IMR-90 (cell line): ENCODE data around the gene SYVN1. TPM values are rescaled to one million over a fixed set of nuclear protein-coding genes. Genes with fewer than 3 reads are reported as not detected.

Source experiments
- ATAC-seq: fragments of 200-7000 bp; cut with Tn5 transposase; 2 replicates; pipeline ENCODE4 v1.9.1; 2020; ENCODE audit warnings: low read depth, mild to moderate bottlenecking, moderate library complexity
- BruUV-seq: library from RNA; stranded (reverse); fragments of 400-500 nt; replicated peaks from 2 replicates; lab custom pipeline; 2021; lab: Mats Ljungman, UMichigan
- CTCF ChIA-PET: fragments of 300-600 bp; formaldehyde crosslinking; extraction: SDS; loops from one replicate; lab custom pipeline; 2021; ENCODE audit warnings: antibody characterized with exemption; lab: Yijun Ruan, JAX
- POLR2A ChIA-PET: fragments of 300-600 bp; sonication (Branson Sonifier 250); formaldehyde crosslinking; loops from one replicate; lab custom pipeline; 2022; ENCODE audit warnings: antibody characterized with exemption; ENCODE audit not compliant: unreplicated experiment; lab: Charles Lee
- DNase-seq: peaks from one replicate; pipeline ENCODE4 v3.0.0; 2013
- H2AFZ ChIP-seq: replicated peaks from 2 replicates; pipeline ENCODE3; 2013; ENCODE audit warnings: low read length, mild to moderate bottlenecking; ENCODE audit not compliant: poor library complexity
- H2AK5ac ChIP-seq: 2 replicates; pipeline ENCODE4 v1.6.1; 2013; ENCODE audit warnings: low read depth, low read length, inconsistent platforms
- H2AK9ac ChIP-seq: replicated peaks from 2 replicates; pipeline ENCODE3; 2013; ENCODE audit warnings: mild to moderate bottlenecking, low read depth, low read length, moderate library complexity; ENCODE audit not compliant: poor library complexity
- H2BK120ac ChIP-seq: 2 replicates; pipeline ENCODE4 v1.6.1; 2013; ENCODE audit warnings: low read depth, low read length, inconsistent platforms
- H2BK15ac ChIP-seq: 3 replicates; pipeline ENCODE4 v1.6.1; 2013; ENCODE audit warnings: low read depth, low read length, inconsistent platforms
- H2BK20ac ChIP-seq: 2 replicates; pipeline ENCODE4 v1.6.1; 2013; ENCODE audit warnings: low read depth, mild to moderate bottlenecking, inconsistent platforms, low read length, moderate library complexity
- H2BK5ac ChIP-seq: 2 replicates; pipeline ENCODE4 v1.6.1; 2013; ENCODE audit warnings: mild to moderate bottlenecking, low read depth, low read length, inconsistent platforms; ENCODE audit not compliant: poor library complexity, severe bottlenecking
- H3K14ac ChIP-seq: replicated peaks from 2 replicates; pipeline ENCODE4 v1.6.1; 2013; ENCODE audit warnings: low read depth, low read length, inconsistent platforms
- H3K18ac ChIP-seq: 2 replicates; pipeline ENCODE4 v1.6.1; 2013; ENCODE audit warnings: low read depth, low read length, control low read depth
- H3K23ac ChIP-seq: 2 replicates; pipeline ENCODE4 v1.6.1; 2013; ENCODE audit warnings: low read depth, low read length, inconsistent platforms
- H3K27ac ChIP-seq: 2 replicates; pipeline ENCODE4 v1.5.1; 2013; ENCODE audit warnings: mild to moderate bottlenecking, control low read depth, low read length; ENCODE audit not compliant: insufficient read depth
- H3K27me3 ChIP-seq: 2 replicates; pipeline ENCODE4 v1.6.1; 2013; ENCODE audit warnings: low read length; ENCODE audit not compliant: control insufficient read depth, insufficient read depth
- H3K36me3 ChIP-seq: 2 replicates; pipeline ENCODE4 v1.6.1; 2013; ENCODE audit warnings: low read length, mixed read lengths; ENCODE audit not compliant: control insufficient read depth, insufficient read depth
- H3K4ac ChIP-seq: 2 replicates; pipeline ENCODE4 v1.6.1; 2013; ENCODE audit warnings: low read depth, low read length, inconsistent platforms
- H3K4me1 ChIP-seq: 2 replicates; pipeline ENCODE4 v1.6.1; 2013; ENCODE audit warnings: low read length, mixed read lengths; ENCODE audit not compliant: control insufficient read depth, insufficient read depth
- H3K4me2 ChIP-seq: 2 replicates; pipeline ENCODE4 v1.6.1; 2013; ENCODE audit warnings: low read depth, mild to moderate bottlenecking, control low read depth, low read length, moderate library complexity
- H3K4me3 ChIP-seq: 2 replicates; pipeline ENCODE4 v1.5.1; 2013; ENCODE audit warnings: low read depth, mild to moderate bottlenecking, control low read depth, low read length, moderate library complexity; ENCODE audit not compliant: insufficient read depth
- H3K56ac ChIP-seq: 2 replicates; pipeline ENCODE4 v1.6.1; 2013; ENCODE audit warnings: low read length, inconsistent platforms; ENCODE audit not compliant: insufficient read depth; ENCODE audit errors: extremely low read depth
- H3K79me1 ChIP-seq, 2 experiments: 2 replicates each; pipeline ENCODE4 v1.6.1; 2013; ENCODE audit warnings: low read length in 2 of 2, inconsistent platforms in 1 of 2, low read depth in 1 of 2
- H3K9ac ChIP-seq: 2 replicates; pipeline ENCODE4 v1.6.1; 2013; ENCODE audit warnings: low read depth, low read length, control low read depth
- H3K9me1 ChIP-seq: 2 replicates; pipeline ENCODE4 v1.6.1; 2013; ENCODE audit warnings: low read length, inconsistent platforms; ENCODE audit not compliant: insufficient read depth
- H3K9me3 ChIP-seq: 2 replicates; pipeline ENCODE4 v1.6.1; 2013; ENCODE audit warnings: low read length; ENCODE audit not compliant: control insufficient read depth, insufficient read depth
- H4K20me1 ChIP-seq: 2 replicates; pipeline ENCODE4 v1.6.1; 2013; ENCODE audit warnings: low read length, inconsistent platforms; ENCODE audit not compliant: insufficient read depth
- H4K5ac ChIP-seq: 2 replicates; pipeline ENCODE4 v1.6.1; 2013; ENCODE audit warnings: mild to moderate bottlenecking, low read depth, low read length, control low read depth
- H4K8ac ChIP-seq, 2 experiments: 2 replicates each; pipeline ENCODE4 v1.6.1; 2013; ENCODE audit warnings: low read depth in 2 of 2, low read length in 2 of 2, control low read depth in 1 of 2, inconsistent platforms in 1 of 2
- H4K91ac ChIP-seq: 2 replicates; pipeline ENCODE4 v1.6.1; 2013; ENCODE audit warnings: low read depth, low read length, inconsistent platforms; ENCODE audit not compliant: insufficient read depth
- WGBS, 2 experiments: methylation state at CpG; one replicate each; pipeline versions ENCODE4 v1.1.5 to v1.1.7; 2013; ENCODE audit warnings: missing lambda C conversion rate in 2 of 2; ENCODE audit not compliant: insufficient read length in 1 of 2; ENCODE audit errors: extremely low coverage in 2 of 2; 5-methylcytosine and 5-hydroxymethylcytosine counted together
- dilution Hi-C: fragments of 300-500 bp; cut with HindIII; formaldehyde crosslinking; loops from one replicate; pipeline ENCODE4 v1.14.3; 2018; ENCODE audit warnings: low sequenced_read_pairs; ENCODE audit not compliant: unreplicated experiment
- in situ Hi-C: fragments of 300-500 bp; cut with MboI; formaldehyde crosslinking; loops from 3 replicates; pipeline ENCODE4 v1.14.3; 2019; ENCODE audit warnings: low sequenced_read_pairs, inconsistent platforms, mixed read lengths
- intact Hi-C: fragments of 100-400 bp; cut with micrococcal nuclease; formaldehyde crosslinking; loops from 2 replicates; pipeline ENCODE4 v1.10.0; 2022
- polyA plus RNA-seq, 3 experiments: library from polyadenylated mRNA; depleted of rRNA; stranded (reverse); fragments of >200 nt; gene quantifications; 2 replicates each; pipeline ENCODE4 v1.2.3, GENCODE V29; 2012; ENCODE audit warnings: low replicate concordance in 1 of 3
- total RNA-seq: library from RNA; depleted of rRNA; stranded (reverse); fragments of >200 nt; gene quantifications from 2 replicates; pipeline ENCODE4 v1.2.3, GENCODE V29; 2012
- TF ChIP-seq, protein P1 (sequence below): fragments of 150-350 bp; IDR thresholded peaks from 2 replicates; pipeline ENCODE4 v1.6.1; 2017; ENCODE audit warnings: mild to moderate bottlenecking, antibody characterized with exemption, low read length, low read depth

The SYVN1 gene
- total and polyA plus RNA-seq, 2 of the 4 experiments (the other 2 are of a cell fraction) = 9.5 to 52.9 TPM

DNA sequence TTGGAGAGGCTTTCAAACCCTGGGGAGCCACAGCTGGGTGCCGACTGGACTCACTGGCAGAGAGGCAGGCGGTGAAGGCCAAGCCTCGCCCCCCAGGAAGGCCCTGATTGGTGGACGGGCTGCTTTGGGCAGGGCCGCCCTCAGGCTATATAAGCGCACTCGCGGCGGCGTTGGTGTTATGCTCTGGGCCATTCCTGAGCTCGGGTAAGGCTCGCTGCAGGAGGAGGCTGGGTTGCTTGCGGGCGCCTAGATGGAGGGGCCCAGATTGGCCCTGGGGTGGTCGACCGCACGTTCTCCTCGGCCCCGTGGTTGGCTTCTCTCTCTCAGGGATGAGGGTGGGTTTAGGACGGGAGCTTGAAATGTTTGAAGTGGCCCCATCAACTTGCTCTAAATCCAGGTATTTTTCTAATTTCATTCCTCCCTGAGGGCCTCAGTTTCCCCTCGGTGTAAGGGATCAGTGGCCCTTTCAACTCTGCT lies 35.8 kb upstream of the SYVN1 start, which contains the start of gene SPDYC:
Gene SPDYC (plus strand): TSS at position 176 of the 477 bp plus-strand sequence. CDS start 1,125 bp downstream, outside the sequence.
- DNase-seq (no peak), ATAC-seq (no peak)
- Histone ChIP-seq H3K18ac (peak within 1 kb of the TSS; percentile 70; the same call in 1 of the 2 replicates), H2BK5ac (peak within 1 kb of the TSS; percentile 62), H3K79me1 (peaks cover 0 to 5% of the 10 kb centered on the region in 2 experiments; a peak in 1 of 4 replicates), H4K91ac (peak within 1 kb of the TSS; percentile 74), H3K23ac (peak within 1 kb of the TSS; percentile 54; the same call in 1 of the 2 replicates), H3K9me1 (peaks cover 10% of the 10 kb centered on the region; the same call in 1 of the 2 replicates), H3K9ac (0 out of 2 replicates have a peak within 1 kb of the TSS, but pooled peaks have one; percentile 27), H4K5ac (peak within 1 kb of the TSS; percentile 99), H2BK15ac (peak within 1 kb of the TSS; percentile 75; the same call in 2 of the 3 replicates), H3K36me3 (no peaks in the 10 kb centered on the region), H3K4me1 (peaks cover 10% of the 10 kb centered on the region), H3K14ac (peak within 1 kb of the TSS; percentile 91), H2AK9ac (peak within 1 kb of the TSS; percentile 69), H3K27me3 (no peaks in the 10 kb centered on the region), H3K4me3 (no peak within 1 kb of the TSS), H3K56ac (peak within 1 kb of the TSS; percentile 5; the same call in 1 of the 2 replicates), H4K8ac (peak within 1 kb of the TSS; percentile 92 to 100), H3K4me2 (no peak within 1 kb of the TSS), H3K9me3 (no peaks in the 10 kb centered on the region), H4K20me1 (no peaks in the 10 kb centered on the region), H2BK20ac (peak within 1 kb of the TSS; percentile 54; the same call in 1 of the 2 replicates), H2AK5ac (peak within 1 kb of the TSS; percentile 24; the same call in 1 of the 2 replicates), H2BK120ac (peak within 1 kb of the TSS; percentile 75), H3K27ac (peak within 1 kb of the TSS; percentile 72), H2AFZ (peak within 1 kb of the TSS; percentile 94), H3K4ac (peak within 1 kb of the TSS; percentile 84)
- intact Hi-C loops (no loop called here), dilution Hi-C loops (no loop called here), in situ Hi-C loops (no loop called here)
- no TSS peak for BruUV-seq
- 86% methylated on average over 5 of the region's 21 CpGs; no CpG with 5 or more reads in 1 of the 2 experiments for WGBS, 2 experiments
- TF ChIP-seq, protein P1, sequence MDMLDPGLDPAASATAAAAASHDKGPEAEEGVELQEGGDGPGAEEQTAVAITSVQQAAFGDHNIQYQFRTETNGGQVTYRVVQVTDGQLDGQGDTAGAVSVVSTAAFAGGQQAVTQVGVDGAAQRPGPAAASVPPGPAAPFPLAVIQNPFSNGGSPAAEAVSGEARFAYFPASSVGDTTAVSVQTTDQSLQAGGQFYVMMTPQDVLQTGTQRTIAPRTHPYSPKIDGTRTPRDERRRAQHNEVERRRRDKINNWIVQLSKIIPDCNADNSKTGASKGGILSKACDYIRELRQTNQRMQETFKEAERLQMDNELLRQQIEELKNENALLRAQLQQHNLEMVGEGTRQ = no peak
- POLR2A ChIA-PET = no interaction called here
- CTCF ChIA-PET = no interaction called here
